GM23338 (cell line): ENCODE measurements around the gene MIB2. TPM values are rescaled to one million over a fixed set of nuclear protein-coding genes. Genes with fewer than 3 reads are reported as not detected.

Experiments
- ATAC-seq: fragments of 200-7000 bp; cut with Tn5 transposase; 3 replicates; pipeline ENCODE4 v1.9.1; 2020
- DNase-seq: peaks from one replicate; pipeline ENCODE4 v3.0.0-alpha.2; 2015; ENCODE audit warnings: low spot score
- H2AFZ ChIP-seq: fragments of 200-600 bp; sonication (generic); 2 replicates; pipeline ENCODE4 v1.8.0; 2016; ENCODE audit warnings: antibody characterized with exemption, mild to moderate bottlenecking, moderate library complexity
- H3F3A ChIP-seq: fragments of 200-600 bp; sonication (generic); replicated peaks from 2 replicates; pipeline ENCODE4 v1.8.0; 2017; ENCODE audit warnings: antibody characterized with exemption, mixed run types, low read depth
- H3K27ac ChIP-seq: fragments of 200-600 bp; sonication (generic); 2 replicates; pipeline ENCODE4 v1.6.1; 2016; ENCODE audit warnings: low read depth
- H3K27me3 ChIP-seq: fragments of 200-600 bp; sonication (generic); 2 replicates; pipeline ENCODE4 v1.8.0; 2016; ENCODE audit warnings: mild to moderate bottlenecking, mixed run types, moderate library complexity; ENCODE audit not compliant: insufficient read depth
- H3K36me3 ChIP-seq: fragments of 200-600 bp; sonication (generic); 2 replicates; pipeline ENCODE4 v1.8.0; 2016; ENCODE audit warnings: mild to moderate bottlenecking; ENCODE audit not compliant: insufficient read depth
- H3K4me1 ChIP-seq: fragments of 200-600 bp; sonication (generic); 2 replicates; pipeline ENCODE4 v1.8.0; 2016; ENCODE audit warnings: mild to moderate bottlenecking, moderate library complexity; ENCODE audit not compliant: insufficient read depth
- H3K4me2 ChIP-seq: fragments of 200-600 bp; sonication (generic); 2 replicates; pipeline ENCODE4 v1.7.1; 2017; ENCODE audit warnings: mixed run types
- H3K4me3 ChIP-seq: fragments of 200-600 bp; sonication (generic); 2 replicates; pipeline ENCODE4 v1.6.1; 2016; ENCODE audit warnings: mixed run types
- H3K79me2 ChIP-seq: fragments of 200-600 bp; sonication (generic); replicated peaks from 2 replicates; pipeline ENCODE4 v1.8.0; 2017; ENCODE audit warnings: mild to moderate bottlenecking; ENCODE audit not compliant: insufficient read depth
- H3K9me2 ChIP-seq: fragments of 200-600 bp; sonication (generic); 2 replicates; pipeline ENCODE4 v1.8.0; 2017; ENCODE audit not compliant: insufficient read depth
- H4K20me1 ChIP-seq: fragments of 200-600 bp; sonication (generic); replicated peaks from 2 replicates; pipeline ENCODE4 v1.8.0; 2017; ENCODE audit warnings: mild to moderate bottlenecking; ENCODE audit not compliant: insufficient read depth
- H3K27ac Mint-ChIP-seq: 2 replicates; pipeline ENCODE4 v1.8.0; 2020; ENCODE audit warnings: inconsistent platforms, mild to moderate bottlenecking, moderate library complexity, mixed read lengths
- H3K27me3 Mint-ChIP-seq: 3 replicates; pipeline ENCODE4 v1.8.0; 2022; ENCODE audit warnings: low read depth, mild to moderate bottlenecking, moderate library complexity, mixed read lengths, inconsistent platforms; ENCODE audit not compliant: insufficient read depth, poor library complexity
- H3K36me3 Mint-ChIP-seq: 3 replicates; pipeline ENCODE4 v1.8.0; 2021; ENCODE audit warnings: low read depth, mild to moderate bottlenecking, inconsistent platforms, moderate library complexity, mixed read lengths
- H3K4me1 Mint-ChIP-seq: 3 replicates; pipeline ENCODE4 v1.8.0; 2020; ENCODE audit warnings: mild to moderate bottlenecking, inconsistent platforms, mixed read lengths
- H3K4me3 Mint-ChIP-seq: 3 replicates; pipeline ENCODE4 v1.8.0; 2021; ENCODE audit warnings: moderate library complexity, mild to moderate bottlenecking, inconsistent platforms, mixed read lengths
- H3K9me3 Mint-ChIP-seq: 3 replicates; pipeline ENCODE4 v1.8.0; 2020; ENCODE audit warnings: moderate library complexity, mild to moderate bottlenecking, inconsistent platforms, mixed read lengths
- CREB1 ChIP-seq: fragments of 250-450 bp; sonication (Bioruptor Pico); IDR thresholded peaks from 2 replicates; pipeline ENCODE4 v1.5.0; 2020; ENCODE audit warnings: low read depth, mild to moderate bottlenecking, moderate library complexity
- EZH2 ChIP-seq: fragments of 200-600 bp; sonication (generic); IDR thresholded peaks from one replicate; pipeline ENCODE4 v1.8.0; 2017; ENCODE audit warnings: antibody characterized with exemption, mild to moderate bottlenecking, low read depth; ENCODE audit not compliant: unreplicated experiment
- STAT1 ChIP-seq: IDR thresholded peaks from one replicate; pipeline ENCODE4 v1.6.1; 2016; ENCODE audit warnings: antibody characterized with exemption; ENCODE audit not compliant: unreplicated experiment
- ZNF331 ChIP-seq: fragments of 250-450 bp; sonication (Bioruptor Pico); IDR thresholded peaks from 2 replicates; pipeline ENCODE4 v1.5.0; 2020; ENCODE audit warnings: low read depth, mild to moderate bottlenecking, moderate library complexity
- polyA plus RNA-seq: library from polyadenylated mRNA; unstranded; fragments of >200 nt; fragmentation: Nextera tagmentation; extraction: Ambion mirVana; gene quantifications from 2 replicates; pipeline ENCODE4 v1.2.1, GENCODE V29; 2016
- total RNA-seq: library from RNA; depleted of rRNA; stranded (reverse); fragments of >200 nt; shearing (Covaris generic); gene quantifications from 2 replicates; pipeline ENCODE4 v1.2.3, GENCODE V29; 2014
- TF ChIP-seq, protein P1 (sequence below), 2 experiments: fragments of 200-600 bp in 1 of 2; sonication (generic) in 1 of 2; conservative IDR thresholded peaks; 2 replicates each; pipeline versions ENCODE4 v1.5.1 to v1.6.1; 2016 to 2017; ENCODE audit warnings: antibody characterized with exemption in 2 of 2, low read depth in 2 of 2, mild to moderate bottlenecking in 2 of 2, moderate library complexity in 1 of 2
- TF ChIP-seq, protein P2 (sequence below): IDR thresholded peaks from 2 replicates; pipeline ENCODE4 v1.6.1; 2016; ENCODE audit warnings: antibody characterized with exemption
- TF ChIP-seq, protein P3 (sequence below): fragments of 250-450 bp; sonication (Bioruptor Pico); IDR thresholded peaks from 2 replicates; pipeline ENCODE4 v1.5.0; 2020; ENCODE audit warnings: mild to moderate bottlenecking, moderate library complexity

The MIB2 gene
- total and polyA plus RNA-seq, 2 experiments from 2014 or later: 82.6 to 104 TPM

DNA sequence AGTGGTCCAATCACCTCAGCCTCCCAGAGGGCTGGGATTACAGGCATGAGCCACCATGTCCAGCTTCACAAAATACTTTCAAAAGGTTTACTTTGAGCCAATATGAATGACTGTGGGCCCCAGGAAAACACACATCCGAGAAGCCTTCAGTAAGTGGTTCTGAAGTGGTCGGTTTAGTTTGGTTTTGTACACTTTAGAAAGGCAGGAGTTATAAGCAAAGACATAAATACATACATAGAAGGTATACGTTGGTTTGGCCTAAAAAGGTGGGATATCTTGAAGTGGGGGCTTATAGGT is 3.2 kb upstream of the MIB2 start:
- H3K4me1 Mint-ChIP-seq: peaks cover 19% of the 10 kb centered on the region
- Histone ChIP-seq H3K36me3 (no peaks in the 10 kb centered on the region), H3K4me2 (no peak overlapping the region), H4K20me1 (peaks cover 5% of the 10 kb centered on the region; the same call in 1 of the 2 replicates), H3F3A (peaks cover 11% of the 10 kb centered on the region; the same call in 1 of the 2 replicates), H3K27me3 (no peaks in the 10 kb centered on the region), H3K4me3 (no peak overlapping the region), H3K4me1 (peaks cover 6% of the 10 kb centered on the region; the same call in 1 of the 2 replicates), H3K79me2 (peaks cover 16% of the 10 kb centered on the region; the same call in 1 of the 2 replicates), H3K9me2 (no peaks in the 10 kb centered on the region), H2AFZ (no peak overlapping the region), H3K27ac (no peak overlapping the region)
- H3K4me3 Mint-ChIP-seq: no peak overlapping the region
- peaks cover 2% of the 10 kb centered on the region; the same call in 2 of the 3 replicates for H3K36me3 Mint-ChIP-seq
- TF ChIP-seq, protein P1, sequence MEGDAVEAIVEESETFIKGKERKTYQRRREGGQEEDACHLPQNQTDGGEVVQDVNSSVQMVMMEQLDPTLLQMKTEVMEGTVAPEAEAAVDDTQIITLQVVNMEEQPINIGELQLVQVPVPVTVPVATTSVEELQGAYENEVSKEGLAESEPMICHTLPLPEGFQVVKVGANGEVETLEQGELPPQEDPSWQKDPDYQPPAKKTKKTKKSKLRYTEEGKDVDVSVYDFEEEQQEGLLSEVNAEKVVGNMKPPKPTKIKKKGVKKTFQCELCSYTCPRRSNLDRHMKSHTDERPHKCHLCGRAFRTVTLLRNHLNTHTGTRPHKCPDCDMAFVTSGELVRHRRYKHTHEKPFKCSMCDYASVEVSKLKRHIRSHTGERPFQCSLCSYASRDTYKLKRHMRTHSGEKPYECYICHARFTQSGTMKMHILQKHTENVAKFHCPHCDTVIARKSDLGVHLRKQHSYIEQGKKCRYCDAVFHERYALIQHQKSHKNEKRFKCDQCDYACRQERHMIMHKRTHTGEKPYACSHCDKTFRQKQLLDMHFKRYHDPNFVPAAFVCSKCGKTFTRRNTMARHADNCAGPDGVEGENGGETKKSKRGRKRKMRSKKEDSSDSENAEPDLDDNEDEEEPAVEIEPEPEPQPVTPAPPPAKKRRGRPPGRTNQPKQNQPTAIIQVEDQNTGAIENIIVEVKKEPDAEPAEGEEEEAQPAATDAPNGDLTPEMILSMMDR (conservative IDR thresholded peaks at IDR 0.05; ENCODE audit: low read depth in 2 of 2): no peak
- TF ChIP-seq ZNF331 (CRISPR knock-in tag) (no peak), EZH2 (no peak), CREB1 (CRISPR knock-in tag) (no peak), STAT1 (no peak)
- TF ChIP-seq, protein P2, sequence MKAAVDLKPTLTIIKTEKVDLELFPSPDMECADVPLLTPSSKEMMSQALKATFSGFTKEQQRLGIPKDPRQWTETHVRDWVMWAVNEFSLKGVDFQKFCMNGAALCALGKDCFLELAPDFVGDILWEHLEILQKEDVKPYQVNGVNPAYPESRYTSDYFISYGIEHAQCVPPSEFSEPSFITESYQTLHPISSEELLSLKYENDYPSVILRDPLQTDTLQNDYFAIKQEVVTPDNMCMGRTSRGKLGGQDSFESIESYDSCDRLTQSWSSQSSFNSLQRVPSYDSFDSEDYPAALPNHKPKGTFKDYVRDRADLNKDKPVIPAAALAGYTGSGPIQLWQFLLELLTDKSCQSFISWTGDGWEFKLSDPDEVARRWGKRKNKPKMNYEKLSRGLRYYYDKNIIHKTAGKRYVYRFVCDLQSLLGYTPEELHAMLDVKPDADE: no peak
- TF ChIP-seq, protein P3, sequence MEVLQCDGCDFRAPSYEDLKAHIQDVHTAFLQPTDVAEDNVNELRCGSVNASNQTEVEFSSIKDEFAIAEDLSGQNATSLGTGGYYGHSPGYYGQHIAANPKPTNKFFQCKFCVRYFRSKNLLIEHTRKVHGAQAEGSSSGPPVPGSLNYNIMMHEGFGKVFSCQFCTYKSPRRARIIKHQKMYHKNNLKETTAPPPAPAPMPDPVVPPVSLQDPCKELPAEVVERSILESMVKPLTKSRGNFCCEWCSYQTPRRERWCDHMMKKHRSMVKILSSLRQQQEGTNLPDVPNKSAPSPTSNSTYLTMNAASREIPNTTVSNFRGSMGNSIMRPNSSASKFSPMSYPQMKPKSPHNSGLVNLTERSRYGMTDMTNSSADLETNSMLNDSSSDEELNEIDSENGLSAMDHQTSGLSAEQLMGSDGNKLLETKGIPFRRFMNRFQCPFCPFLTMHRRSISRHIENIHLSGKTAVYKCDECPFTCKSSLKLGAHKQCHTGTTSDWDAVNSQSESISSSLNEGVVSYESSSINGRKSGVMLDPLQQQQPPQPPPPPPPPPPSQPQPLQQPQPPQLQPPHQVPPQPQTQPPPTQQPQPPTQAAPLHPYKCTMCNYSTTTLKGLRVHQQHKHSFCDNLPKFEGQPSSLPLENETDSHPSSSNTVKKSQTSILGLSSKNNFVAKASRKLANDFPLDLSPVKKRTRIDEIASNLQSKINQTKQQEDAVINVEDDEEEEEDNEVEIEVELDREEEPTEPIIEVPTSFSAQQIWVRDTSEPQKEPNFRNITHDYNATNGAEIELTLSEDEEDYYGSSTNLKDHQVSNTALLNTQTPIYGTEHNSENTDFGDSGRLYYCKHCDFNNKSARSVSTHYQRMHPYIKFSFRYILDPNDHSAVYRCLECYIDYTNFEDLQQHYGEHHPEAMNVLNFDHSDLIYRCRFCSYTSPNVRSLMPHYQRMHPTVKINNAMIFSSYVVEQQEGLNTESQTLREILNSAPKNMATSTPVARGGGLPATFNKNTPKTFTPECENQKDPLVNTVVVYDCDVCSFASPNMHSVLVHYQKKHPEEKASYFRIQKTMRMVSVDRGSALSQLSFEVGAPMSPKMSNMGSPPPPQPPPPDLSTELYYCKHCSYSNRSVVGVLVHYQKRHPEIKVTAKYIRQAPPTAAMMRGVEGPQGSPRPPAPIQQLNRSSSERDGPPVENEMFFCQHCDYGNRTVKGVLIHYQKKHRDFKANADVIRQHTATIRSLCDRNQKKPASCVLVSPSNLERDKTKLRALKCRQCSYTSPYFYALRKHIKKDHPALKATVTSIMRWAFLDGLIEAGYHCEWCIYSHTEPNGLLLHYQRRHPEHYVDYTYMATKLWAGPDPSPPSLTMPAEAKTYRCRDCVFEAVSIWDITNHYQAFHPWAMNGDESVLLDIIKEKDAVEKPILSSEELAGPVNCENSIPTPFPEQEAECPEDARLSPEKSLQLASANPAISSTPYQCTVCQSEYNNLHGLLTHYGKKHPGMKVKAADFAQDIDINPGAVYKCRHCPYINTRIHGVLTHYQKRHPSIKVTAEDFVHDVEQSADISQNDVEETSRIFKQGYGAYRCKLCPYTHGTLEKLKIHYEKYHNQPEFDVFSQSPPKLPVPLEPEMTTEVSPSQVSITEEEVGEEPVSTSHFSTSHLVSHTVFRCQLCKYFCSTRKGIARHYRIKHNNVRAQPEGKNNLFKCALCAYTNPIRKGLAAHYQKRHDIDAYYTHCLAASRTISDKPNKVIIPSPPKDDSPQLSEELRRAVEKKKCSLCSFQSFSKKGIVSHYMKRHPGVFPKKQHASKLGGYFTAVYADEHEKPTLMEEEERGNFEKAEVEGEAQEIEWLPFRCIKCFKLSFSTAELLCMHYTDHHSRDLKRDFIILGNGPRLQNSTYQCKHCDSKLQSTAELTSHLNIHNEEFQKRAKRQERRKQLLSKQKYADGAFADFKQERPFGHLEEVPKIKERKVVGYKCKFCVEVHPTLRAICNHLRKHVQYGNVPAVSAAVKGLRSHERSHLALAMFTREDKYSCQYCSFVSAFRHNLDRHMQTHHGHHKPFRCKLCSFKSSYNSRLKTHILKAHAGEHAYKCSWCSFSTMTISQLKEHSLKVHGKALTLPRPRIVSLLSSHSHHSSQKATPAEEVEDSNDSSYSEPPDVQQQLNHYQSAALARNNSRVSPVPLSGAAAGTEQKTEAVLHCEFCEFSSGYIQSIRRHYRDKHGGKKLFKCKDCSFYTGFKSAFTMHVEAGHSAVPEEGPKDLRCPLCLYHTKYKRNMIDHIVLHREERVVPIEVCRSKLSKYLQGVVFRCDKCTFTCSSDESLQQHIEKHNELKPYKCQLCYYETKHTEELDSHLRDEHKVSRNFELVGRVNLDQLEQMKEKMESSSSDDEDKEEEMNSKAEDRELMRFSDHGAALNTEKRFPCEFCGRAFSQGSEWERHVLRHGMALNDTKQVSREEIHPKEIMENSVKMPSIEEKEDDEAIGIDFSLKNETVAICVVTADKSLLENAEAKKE (CRISPR knock-in tag): no peak
- H3K9me3 Mint-ChIP-seq: no peaks in the 10 kb centered on the region
- DNase-seq (no peak), ATAC-seq (no peak)
- peaks cover 12% of the 10 kb centered on the region for H3K27me3 Mint-ChIP-seq
- H3K27ac Mint-ChIP-seq: no peak overlapping the region
